Mesenchymal stem cell (in vitro differentiated cells and primary cell): Measurements from ENCODE around the gene RNF112.

Experiments used
- DNase-seq: peaks from one replicate; pipeline ENCODE4 v3.0.0-alpha.2; 2013
- H2AFZ ChIP-seq: one replicate; pipeline ENCODE4 v1.6.1; 2013; ENCODE audit warnings: low read depth, mild to moderate bottlenecking, control low read depth, inconsistent platforms, low read length, moderate library complexity
- H2AK5ac ChIP-seq: 2 replicates; pipeline ENCODE4 v1.6.1; 2013; ENCODE audit warnings: low read length, moderate library complexity, mild to moderate bottlenecking, inconsistent platforms; ENCODE audit not compliant: severe bottlenecking
- H2BK120ac ChIP-seq: one replicate; pipeline ENCODE4 v1.6.1; 2013; ENCODE audit warnings: low read depth, mild to moderate bottlenecking, inconsistent platforms, low read length, moderate library complexity
- H2BK12ac ChIP-seq, 2 experiments: one replicate each; pipeline ENCODE4 v1.6.1; 2013; ENCODE audit warnings: inconsistent platforms in 2 of 2, low read length in 2 of 2, mild to moderate bottlenecking in 2 of 2, moderate library complexity in 2 of 2, control low read depth in 1 of 2
- H2BK15ac ChIP-seq: one replicate; pipeline ENCODE4 v1.6.1; 2013; ENCODE audit warnings: mild to moderate bottlenecking, low read depth, inconsistent platforms; ENCODE audit not compliant: poor library complexity, severe bottlenecking
- H2BK5ac ChIP-seq: 2 replicates; pipeline ENCODE4 v1.6.1; 2013; ENCODE audit warnings: low read depth, mild to moderate bottlenecking, low read length, control low read depth, inconsistent platforms; ENCODE audit not compliant: poor library complexity, severe bottlenecking
- H3K14ac ChIP-seq, 2 experiments: one replicate each; pipeline ENCODE4 v1.6.1; 2013; ENCODE audit warnings: inconsistent platforms in 2 of 2, low read length in 2 of 2, control low read depth in 1 of 2, mild to moderate bottlenecking in 1 of 2, moderate library complexity in 1 of 2
- H3K18ac ChIP-seq, 2 experiments: one replicate each; pipeline ENCODE4 v1.6.1; 2013; ENCODE audit warnings: inconsistent platforms in 2 of 2, low read length in 2 of 2, control low read depth in 1 of 2, low read depth in 1 of 2, mild to moderate bottlenecking in 1 of 2
- H3K23ac ChIP-seq, 2 experiments: one replicate each; pipeline ENCODE4 v1.6.1; 2013; ENCODE audit warnings: inconsistent platforms in 2 of 2, low read length in 2 of 2, mild to moderate bottlenecking in 2 of 2, moderate library complexity in 2 of 2, control low read depth in 1 of 2
- H3K27ac ChIP-seq: 2 replicates; pipeline ENCODE4 v1.5.1; 2013; ENCODE audit warnings: mild to moderate bottlenecking, moderate library complexity, low read length, control low read depth, inconsistent platforms; ENCODE audit not compliant: poor library complexity, severe bottlenecking
- H3K27me3 ChIP-seq, 2 experiments: 2 replicates each; pipeline versions ENCODE4 v1.6.1 to v1.7.0; 2013; ENCODE audit warnings: low read length in 2 of 2, mild to moderate bottlenecking in 2 of 2, moderate library complexity in 2 of 2, control low read depth in 1 of 2, inconsistent platforms in 1 of 2; ENCODE audit not compliant: control insufficient read depth in 1 of 2, insufficient read depth in 1 of 2
- H3K36me3 ChIP-seq, 2 experiments: 2 replicates each; pipeline versions ENCODE4 v1.6.1 to v1.7.0; 2013; ENCODE audit warnings: low read length in 2 of 2, control low read depth in 1 of 2, inconsistent platforms in 1 of 2, low read depth in 1 of 2, mild to moderate bottlenecking in 1 of 2; ENCODE audit not compliant: insufficient read depth in 2 of 2, control insufficient read depth in 1 of 2
- H3K4ac ChIP-seq, 2 experiments: one replicate each; pipeline ENCODE4 v1.6.1; 2013; ENCODE audit warnings: inconsistent platforms in 2 of 2, low read length in 2 of 2, mild to moderate bottlenecking in 2 of 2, moderate library complexity in 2 of 2, control low read depth in 1 of 2, low read depth in 1 of 2
- H3K4me1 ChIP-seq: 2 replicates; pipeline ENCODE4 v1.6.1; 2013; ENCODE audit warnings: low read depth, low read length, control low read depth; ENCODE audit not compliant: control insufficient read depth, insufficient read depth
- H3K4me2 ChIP-seq: 2 replicates; pipeline ENCODE4 v1.6.1; 2013; ENCODE audit warnings: low read length, mild to moderate bottlenecking, inconsistent platforms; ENCODE audit not compliant: poor library complexity, severe bottlenecking
- H3K4me3 ChIP-seq, 2 experiments: 2 replicates each; pipeline versions ENCODE4 v1.5.1 to v1.7.0; 2013; ENCODE audit warnings: low read length in 2 of 2, mild to moderate bottlenecking in 2 of 2, control low read depth in 1 of 2, low read depth in 1 of 2; ENCODE audit not compliant: insufficient read depth in 1 of 2
- H3K79me1 ChIP-seq: replicated peaks from 2 replicates; pipeline ENCODE4 v1.6.1; 2013; ENCODE audit warnings: mild to moderate bottlenecking, control low read depth, low read length, inconsistent platforms; ENCODE audit not compliant: poor library complexity, severe bottlenecking
- H3K9ac ChIP-seq: 2 replicates; pipeline ENCODE4 v1.7.0; 2013; ENCODE audit warnings: mild to moderate bottlenecking, low read length, moderate library complexity
- H3K9me3 ChIP-seq: 2 replicates; pipeline ENCODE4 v1.7.0; 2013; ENCODE audit warnings: mild to moderate bottlenecking, low read length; ENCODE audit not compliant: control insufficient read depth
- H4K8ac ChIP-seq: one replicate; pipeline ENCODE4 v1.6.1; 2013; ENCODE audit warnings: inconsistent platforms, mild to moderate bottlenecking, low read length, moderate library complexity
- H4K91ac ChIP-seq: one replicate; pipeline ENCODE4 v1.6.1; 2013; ENCODE audit warnings: mild to moderate bottlenecking, low read length, inconsistent platforms
- WGBS: methylation state at CpG from one replicate; pipeline ENCODE4 v1.1.7; 2013; ENCODE audit warnings: mixed read lengths; 5-methylcytosine and 5-hydroxymethylcytosine counted together

The RNF112 gene

GRCh38 chr17:19381361-19381740, 29.7 kb upstream of the RNF112 start:
- no peak overlapping the region for H3K9ac ChIP-seq

GRCh38 chr17:19381741-19382444, 29.1 kb upstream of the RNF112 start:
- H3K23ac ChIP-seq = no peak overlapping the region
- peaks cover 63 to 71% of the 10 kb centered on the region in 2 experiments for H3K36me3 ChIP-seq
- no peaks in the 10 kb centered on the region for H3K27me3 ChIP-seq
- H2BK120ac ChIP-seq = no peak overlapping the region
- WGBS = 97% methylated on average over 31 of the region's 31 CpGs
- H3K9me3 ChIP-seq = no peaks in the 10 kb centered on the region
- H3K4me2 ChIP-seq = no peak overlapping the region
- H2AFZ ChIP-seq = no peak overlapping the region
- no peak overlapping the region for H3K4me3 ChIP-seq
- no peak overlapping the region for H3K27ac ChIP-seq
- H2AK5ac ChIP-seq = no peak overlapping the region
- H3K79me1 ChIP-seq = peaks cover 36% of the 10 kb centered on the region
- peaks cover 33% of the 10 kb centered on the region for H3K4me1 ChIP-seq
- no peak overlapping the region for H3K14ac ChIP-seq
- H2BK5ac ChIP-seq = no peak overlapping the region
- no peak overlapping the region for H2BK15ac ChIP-seq
- no peak overlapping the region for H4K8ac ChIP-seq
- H3K9ac ChIP-seq = no peak overlapping the region
- no peak overlapping the region for H3K4ac ChIP-seq
- no peak overlapping the region for H2BK12ac ChIP-seq
- H3K18ac ChIP-seq = no peak overlapping the region
- DNase-seq = no peak
- no peak overlapping the region for H4K91ac ChIP-seq

More at GRCh38 chr17:19381361-19381740, 29.7 kb upstream of the RNF112 start:
- Histone ChIP-seq H2BK5ac (no peak overlapping the region), H3K4ac (no peak overlapping the region), H4K8ac (no peak overlapping the region), H3K9me3 (no peaks in the 10 kb centered on the region), H3K36me3 (peaks cover 63 to 71% of the 10 kb centered on the region in 2 experiments), H3K27me3 (no peaks in the 10 kb centered on the region), H2AFZ (no peak overlapping the region), H2BK15ac (no peak overlapping the region), H3K4me1 (peaks cover 29% of the 10 kb centered on the region), H3K4me3 (no peak overlapping the region), H2BK120ac (no peak overlapping the region), H3K27ac (no peak overlapping the region), H3K23ac (no peak overlapping the region), H2BK12ac (no peak overlapping the region), H3K79me1 (peaks cover 36% of the 10 kb centered on the region), H3K18ac (no peak overlapping the region), H4K91ac (no peak overlapping the region), H2AK5ac (no peak overlapping the region), H3K14ac (no peak overlapping the region), H3K4me2 (no peak overlapping the region)
- 96% methylated on average over 6 of the region's 7 CpGs for WGBS
- no peak for DNase-seq

DNA sequence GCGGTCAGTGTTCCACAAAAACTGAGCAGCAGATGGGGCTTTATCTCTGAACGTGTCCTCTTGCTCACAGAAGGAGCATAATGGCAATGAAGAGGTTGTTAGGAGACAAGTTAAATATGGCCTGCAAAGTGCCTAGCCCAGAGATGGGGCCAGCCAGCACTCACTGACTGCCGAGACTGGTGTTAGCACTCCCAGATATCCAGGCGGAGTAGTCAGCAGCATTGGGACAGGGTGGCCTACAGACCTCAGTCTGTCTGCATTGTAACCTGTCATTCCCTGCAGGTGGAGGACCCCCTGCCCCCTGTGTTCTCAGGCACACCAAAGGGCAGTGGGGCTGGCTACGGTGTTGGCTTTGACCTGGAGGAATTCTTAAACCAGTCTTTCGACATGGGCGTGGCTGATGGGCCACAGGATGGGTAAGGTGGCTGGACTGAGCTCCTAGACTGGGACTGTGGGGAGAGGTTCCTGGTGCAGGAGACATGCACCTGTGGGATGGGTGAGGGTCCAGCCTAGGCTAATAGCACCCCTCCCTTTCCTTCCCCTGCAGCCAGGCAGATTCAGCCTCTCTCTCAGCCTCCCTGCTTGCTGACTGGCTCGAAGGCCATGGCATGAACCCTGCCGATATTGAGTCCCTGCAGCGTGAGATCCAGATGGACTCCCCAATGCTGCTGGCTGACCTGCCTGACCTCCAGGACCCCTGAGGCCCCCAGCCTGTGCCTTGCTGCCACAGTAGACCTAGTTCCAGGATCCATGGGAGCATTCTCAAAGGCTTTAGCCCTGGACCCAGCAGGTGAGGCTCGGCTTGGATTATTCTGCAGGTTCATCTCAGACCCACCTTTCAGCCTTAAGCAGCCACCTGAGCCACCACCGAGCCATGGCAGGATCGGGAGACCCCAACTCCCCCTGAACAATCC, 28.2 kb upstream of the RNF112 start:
- peak overlapping the region in 1 of 2 experiments; percentile 40 for H3K18ac ChIP-seq
- H3K27me3 ChIP-seq = no peaks in the 10 kb centered on the region
- H3K9ac ChIP-seq = peak overlapping the region; percentile 29
- H2BK12ac ChIP-seq = peak overlapping the region; percentile 59 to 80
- H2BK5ac ChIP-seq = no peak overlapping the region
- 92% methylated on average over 10 of the region's 13 CpGs for WGBS
- peak overlapping the region; percentile 66 for H4K8ac ChIP-seq
- no peak overlapping the region for H3K23ac ChIP-seq
- no peak overlapping the region for H2BK15ac ChIP-seq
- H4K91ac ChIP-seq = peak overlapping the region; percentile 11
- no peak overlapping the region for H2BK120ac ChIP-seq
- H3K14ac ChIP-seq = no peak overlapping the region
- no peak overlapping the region for H3K4me2 ChIP-seq
- H3K9me3 ChIP-seq = no peaks in the 10 kb centered on the region
- peaks cover 36% of the 10 kb centered on the region for H3K79me1 ChIP-seq
- no peak overlapping the region for H3K4me3 ChIP-seq
- H3K27ac ChIP-seq = no peak overlapping the region
- H3K36me3 ChIP-seq = peaks cover 63 to 71% of the 10 kb centered on the region in 2 experiments
- peaks cover 40% of the 10 kb centered on the region for H3K4me1 ChIP-seq
- no peak for DNase-seq
- H3K4ac ChIP-seq = no peak overlapping the region
- H2AK5ac ChIP-seq = no peak overlapping the region
- H2AFZ ChIP-seq = no peak overlapping the region
